Measurements from ENCODE around the gene ACTMAP.
"Not testable (repeated sequence)": the region's sequence is repeated elsewhere in the genome, so short reads cannot be mapped to it uniquely, and the experiment has no call there.

DNA sequence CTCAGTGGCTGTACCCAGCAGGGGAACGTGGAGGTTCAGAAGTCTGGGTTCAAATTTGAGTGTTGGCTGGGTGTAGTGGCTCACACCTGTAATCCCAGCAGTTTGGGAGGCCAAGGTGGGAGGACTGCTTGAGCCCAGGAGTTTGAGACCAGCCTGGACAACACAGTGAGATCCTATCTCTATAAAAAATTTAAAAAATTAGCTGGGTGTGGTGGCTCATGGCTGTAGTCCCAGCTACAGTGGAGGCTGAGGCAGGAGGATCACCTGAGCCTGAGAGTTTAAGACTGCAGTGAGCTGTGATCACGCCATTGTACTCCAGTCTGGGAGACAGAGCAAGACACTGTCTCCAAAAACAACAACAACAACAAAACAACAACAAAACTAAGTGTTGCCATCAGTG, 33.9 kb upstream of the ACTMAP start:
- TF ChIP-seq POLR2AphosphoS5 (IDR thresholded peaks at IDR 0.05), result not testable (repeated sequence)
- TF ChIP-seq, protein P1, sequence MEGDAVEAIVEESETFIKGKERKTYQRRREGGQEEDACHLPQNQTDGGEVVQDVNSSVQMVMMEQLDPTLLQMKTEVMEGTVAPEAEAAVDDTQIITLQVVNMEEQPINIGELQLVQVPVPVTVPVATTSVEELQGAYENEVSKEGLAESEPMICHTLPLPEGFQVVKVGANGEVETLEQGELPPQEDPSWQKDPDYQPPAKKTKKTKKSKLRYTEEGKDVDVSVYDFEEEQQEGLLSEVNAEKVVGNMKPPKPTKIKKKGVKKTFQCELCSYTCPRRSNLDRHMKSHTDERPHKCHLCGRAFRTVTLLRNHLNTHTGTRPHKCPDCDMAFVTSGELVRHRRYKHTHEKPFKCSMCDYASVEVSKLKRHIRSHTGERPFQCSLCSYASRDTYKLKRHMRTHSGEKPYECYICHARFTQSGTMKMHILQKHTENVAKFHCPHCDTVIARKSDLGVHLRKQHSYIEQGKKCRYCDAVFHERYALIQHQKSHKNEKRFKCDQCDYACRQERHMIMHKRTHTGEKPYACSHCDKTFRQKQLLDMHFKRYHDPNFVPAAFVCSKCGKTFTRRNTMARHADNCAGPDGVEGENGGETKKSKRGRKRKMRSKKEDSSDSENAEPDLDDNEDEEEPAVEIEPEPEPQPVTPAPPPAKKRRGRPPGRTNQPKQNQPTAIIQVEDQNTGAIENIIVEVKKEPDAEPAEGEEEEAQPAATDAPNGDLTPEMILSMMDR (IDR thresholded peaks at IDR 0.05), result not testable (repeated sequence)

Measured in sigmoid colon (tissue), 4 donors.